ENCODE data around the gene PPCS. TPM values are rescaled to one million over a fixed set of nuclear protein-coding genes. Genes with fewer than 3 reads are reported as not detected.

Gene PPCS
- total RNA-seq, 1 experiment from 2014 or later = 73.0 TPM

GRCh38 chr1:42430286-42431135 lies 25.8 kb upstream of the PPCS start:
- H2AFZ ChIP-seq = no peak overlapping the region
- ChIA-PET POLR2A (ENCODE audit: unreplicated experiment) (no interaction called here), CTCF (interaction anchor here (0.5 kb wide), 1 partner anchor 92 kb away, joined by 3 read pairs; no protein-coding TSS in a partner anchor)
- H3K4me3 ChIP-seq = no peak overlapping the region
- no peaks in the 10 kb centered on the region for H3K36me3 ChIP-seq (ENCODE audit: low read depth)
- intact Hi-C loops (cut with micrococcal nuclease; ENCODE audit: unreplicated experiment) = no loop called here
- H4K20me1 ChIP-seq (ENCODE audit: insufficient read depth) = no peaks in the 10 kb centered on the region
- no peak overlapping the region for H3K27ac ChIP-seq
- H3K4me1 ChIP-seq (replicated peaks; ENCODE audit: insufficient read depth) = no peaks in the 10 kb centered on the region
- H3K4me2 ChIP-seq = no peak overlapping the region
- H3K27me3 ChIP-seq (ENCODE audit: insufficient read depth, low read depth) = no peaks in the 10 kb centered on the region
- no peaks in the 10 kb centered on the region for H3K9me2 ChIP-seq (ENCODE audit: insufficient read depth)
- TF ChIP-seq, protein P1, sequence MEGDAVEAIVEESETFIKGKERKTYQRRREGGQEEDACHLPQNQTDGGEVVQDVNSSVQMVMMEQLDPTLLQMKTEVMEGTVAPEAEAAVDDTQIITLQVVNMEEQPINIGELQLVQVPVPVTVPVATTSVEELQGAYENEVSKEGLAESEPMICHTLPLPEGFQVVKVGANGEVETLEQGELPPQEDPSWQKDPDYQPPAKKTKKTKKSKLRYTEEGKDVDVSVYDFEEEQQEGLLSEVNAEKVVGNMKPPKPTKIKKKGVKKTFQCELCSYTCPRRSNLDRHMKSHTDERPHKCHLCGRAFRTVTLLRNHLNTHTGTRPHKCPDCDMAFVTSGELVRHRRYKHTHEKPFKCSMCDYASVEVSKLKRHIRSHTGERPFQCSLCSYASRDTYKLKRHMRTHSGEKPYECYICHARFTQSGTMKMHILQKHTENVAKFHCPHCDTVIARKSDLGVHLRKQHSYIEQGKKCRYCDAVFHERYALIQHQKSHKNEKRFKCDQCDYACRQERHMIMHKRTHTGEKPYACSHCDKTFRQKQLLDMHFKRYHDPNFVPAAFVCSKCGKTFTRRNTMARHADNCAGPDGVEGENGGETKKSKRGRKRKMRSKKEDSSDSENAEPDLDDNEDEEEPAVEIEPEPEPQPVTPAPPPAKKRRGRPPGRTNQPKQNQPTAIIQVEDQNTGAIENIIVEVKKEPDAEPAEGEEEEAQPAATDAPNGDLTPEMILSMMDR (conservative IDR thresholded peaks at IDR 0.05) = no peak
- H3K79me2 ChIP-seq (ENCODE audit: low read depth) = no peaks in the 10 kb centered on the region
- no TSS peak for BruUV-seq (replicated peaks)
- no peaks in the 10 kb centered on the region for H3K9me3 ChIP-seq (ENCODE audit: insufficient read depth, low read depth)
- DNase-seq = no peak
- H3F3A ChIP-seq (ENCODE audit: insufficient read depth, low read depth) = no peaks in the 10 kb centered on the region

GRCh38 chr1:42431514-42431913 lies 24.8 kb upstream of the PPCS start:
- TF ChIP-seq EZH2 (IDR thresholded peaks at IDR 0.05; ENCODE audit: low read depth) = no peak
- TF ChIP-seq, protein P1 (conservative IDR thresholded peaks at IDR 0.05) = no peak
- intact Hi-C loops (cut with micrococcal nuclease; ENCODE audit: unreplicated experiment) = no loop called here
- POLR2A ChIA-PET (ENCODE audit: unreplicated experiment) = no interaction called here
- Histone ChIP-seq H2AFZ (no peak overlapping the region), H3K4me1 (replicated peaks; ENCODE audit: insufficient read depth) (no peaks in the 10 kb centered on the region), H3K9me3 (ENCODE audit: insufficient read depth, low read depth) (no peaks in the 10 kb centered on the region), H3K36me3 (ENCODE audit: low read depth) (no peaks in the 10 kb centered on the region), H3K9me2 (ENCODE audit: insufficient read depth) (no peaks in the 10 kb centered on the region), H3K27ac (no peak overlapping the region), H3K27me3 (ENCODE audit: insufficient read depth, low read depth) (no peaks in the 10 kb centered on the region), H3K79me2 (ENCODE audit: low read depth) (no peaks in the 10 kb centered on the region), H3K4me2 (no peak overlapping the region), H4K20me1 (ENCODE audit: insufficient read depth) (no peaks in the 10 kb centered on the region), H3F3A (ENCODE audit: insufficient read depth, low read depth) (no peaks in the 10 kb centered on the region), H3K4me3 (no peak overlapping the region)
- no TSS peak for BruUV-seq (replicated peaks)
- DNase-seq = no peak
- CTCF ChIA-PET = no interaction called here

- H3K27ac ChIP-seq = no peak overlapping the region
- DNase-seq = no peak
- H4K20me1 ChIP-seq (ENCODE audit: insufficient read depth) = no peaks in the 10 kb centered on the region
- H3K79me2 ChIP-seq (ENCODE audit: low read depth) = no peaks in the 10 kb centered on the region
- POLR2A ChIA-PET (ENCODE audit: unreplicated experiment) = interaction anchor here (0.7 kb wide), 1 partner anchor 8 kb away, joined by 4 read pairs; no protein-coding TSS in a partner anchor
- no peaks in the 10 kb centered on the region for H3K9me3 ChIP-seq (ENCODE audit: insufficient read depth, low read depth)
- intact Hi-C loops (cut with micrococcal nuclease; ENCODE audit: unreplicated experiment) = no loop called here
- no TSS peak for BruUV-seq (replicated peaks)
- no peaks in the 10 kb centered on the region; the same call in 1 of the 2 replicates for H3K9me2 ChIP-seq (ENCODE audit: insufficient read depth)
- no peaks in the 10 kb centered on the region for H3K4me1 ChIP-seq (replicated peaks; ENCODE audit: insufficient read depth)
- H3K4me2 ChIP-seq = no peak overlapping the region
- CTCF ChIA-PET = no interaction called here
- no peaks in the 10 kb centered on the region for H3K27me3 ChIP-seq (ENCODE audit: insufficient read depth, low read depth)
- H3F3A ChIP-seq (ENCODE audit: insufficient read depth, low read depth) = no peaks in the 10 kb centered on the region
- no peak overlapping the region for H2AFZ ChIP-seq
- TF ChIP-seq, protein P1 (conservative IDR thresholded peaks at IDR 0.05) = no peak
- no peak for TF ChIP-seq EZH2 (IDR thresholded peaks at IDR 0.05; ENCODE audit: low read depth)
- H3K36me3 ChIP-seq (ENCODE audit: low read depth) = no peaks in the 10 kb centered on the region
- no peak overlapping the region for H3K4me3 ChIP-seq
Measured at GRCh38 chr1:42432714-42433113, 23.6 kb upstream of the PPCS start.
